NCI-H526 (cell line): Measurements from ENCODE around the gene OSBPL9.
A peak's percentile ranks its signal among the peaks of the same experiment; 100 is the strongest.

ENCODE experiments used
- DNase-seq, 2 experiments: peaks; one replicate each; lab custom pipeline; 2025; lab: John Stamatoyannopoulos, UW

OSBPL9 gene

GRCh38 chr1:51740652-51741051 lies 123.8 kb downstream of the OSBPL9 start:
- DNase-seq, result no peak

DNA sequence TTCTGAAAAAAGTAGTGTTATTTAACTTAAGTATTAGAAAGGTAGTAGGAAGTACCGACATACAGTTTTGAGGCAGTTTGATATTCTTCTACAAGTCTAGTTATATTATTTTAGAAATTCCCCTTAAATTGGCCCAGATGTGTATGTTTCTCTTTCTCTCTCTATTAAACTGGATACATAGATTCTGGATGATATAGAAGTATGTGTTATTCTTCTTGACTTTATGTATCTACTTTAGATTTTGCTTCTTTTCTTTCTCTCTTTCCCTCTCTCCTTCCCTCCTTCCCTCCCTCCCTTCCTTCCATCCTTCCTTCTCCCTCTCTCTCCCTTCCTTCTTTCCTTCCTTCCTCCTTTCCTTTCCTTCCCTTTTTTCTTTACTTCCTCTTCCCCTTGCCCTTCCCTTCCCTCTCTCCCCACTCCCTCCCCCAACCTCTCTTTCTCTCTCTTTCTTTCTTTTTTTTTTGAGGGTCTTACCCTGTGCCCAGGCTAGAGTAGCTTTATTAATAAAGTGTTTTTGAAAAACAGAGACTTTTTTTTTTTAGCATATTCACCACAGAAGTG lies 124.3 kb downstream of the OSBPL9 start:
- no peak for DNase-seq

- DNase-seq, result no peak
Measured at GRCh38 chr1:51744506-51745303, 127.8 kb downstream of the OSBPL9 start.

DNA sequence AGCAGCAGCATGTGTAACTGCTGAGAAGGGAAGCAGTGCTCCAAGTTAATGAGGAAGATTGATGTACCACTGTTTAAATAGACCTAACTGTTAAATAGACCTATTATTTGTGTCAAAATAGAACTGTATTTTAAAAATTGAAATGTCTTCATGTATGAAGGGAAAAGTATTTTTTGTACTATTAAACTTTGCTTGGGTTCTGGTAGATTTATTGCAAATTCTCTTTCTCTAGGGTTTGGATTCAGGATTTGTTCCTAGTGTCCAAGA lies 128.3 kb downstream of the OSBPL9 start:
- no peak for DNase-seq

- no peak for DNase-seq
Measured at GRCh38 chr1:51749151-51749550, 132.3 kb downstream of the OSBPL9 start.

- no peak for DNase-seq
Measured at GRCh38 chr1:51750218-51750617, 133.3 kb downstream of the OSBPL9 start.

- no peak for DNase-seq
Measured at GRCh38 chr1:51750729-51751128, 133.8 kb downstream of the OSBPL9 start.

DNA sequence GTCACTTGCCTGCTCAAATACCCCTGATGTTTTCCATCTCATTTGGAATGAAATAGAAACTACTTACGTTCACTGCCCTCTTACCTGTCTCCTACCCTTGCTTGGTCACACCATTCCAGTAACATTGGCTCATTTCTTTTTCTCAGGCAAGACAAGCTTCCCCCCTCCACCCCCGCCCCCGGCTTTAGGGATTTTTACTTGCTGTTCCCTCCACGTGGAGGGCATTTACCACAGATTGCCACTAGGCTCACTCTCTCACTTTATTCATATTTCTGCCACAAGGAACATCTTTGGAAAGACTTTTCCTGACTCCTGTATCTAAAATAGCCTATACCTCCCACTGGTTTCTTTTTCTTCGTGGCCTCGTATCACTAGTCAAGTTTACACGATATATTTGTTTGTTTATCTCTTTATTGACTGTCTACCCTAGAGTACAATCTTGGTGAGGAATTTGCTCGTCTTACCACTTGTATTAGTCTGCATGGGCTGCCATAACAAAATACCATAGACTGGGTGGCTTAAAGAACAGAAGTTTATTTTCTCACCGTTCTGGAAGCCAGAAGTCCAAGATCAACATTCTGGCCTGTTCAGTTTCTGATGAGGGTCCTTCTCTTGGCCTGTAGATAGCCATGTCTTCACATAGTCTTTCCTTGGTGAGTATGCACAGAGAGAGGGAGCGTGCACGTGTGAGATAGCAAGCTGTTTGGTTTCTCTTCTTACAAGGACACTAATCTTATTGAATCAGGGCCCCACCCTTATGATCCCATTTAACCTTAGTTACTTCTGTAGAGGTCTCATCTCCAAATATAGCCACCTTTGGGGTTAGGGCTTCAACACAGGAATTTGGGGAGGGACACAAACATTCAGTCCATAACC lies 135.4 kb downstream of the OSBPL9 start:
- DNase-seq, result no peak

DNA sequence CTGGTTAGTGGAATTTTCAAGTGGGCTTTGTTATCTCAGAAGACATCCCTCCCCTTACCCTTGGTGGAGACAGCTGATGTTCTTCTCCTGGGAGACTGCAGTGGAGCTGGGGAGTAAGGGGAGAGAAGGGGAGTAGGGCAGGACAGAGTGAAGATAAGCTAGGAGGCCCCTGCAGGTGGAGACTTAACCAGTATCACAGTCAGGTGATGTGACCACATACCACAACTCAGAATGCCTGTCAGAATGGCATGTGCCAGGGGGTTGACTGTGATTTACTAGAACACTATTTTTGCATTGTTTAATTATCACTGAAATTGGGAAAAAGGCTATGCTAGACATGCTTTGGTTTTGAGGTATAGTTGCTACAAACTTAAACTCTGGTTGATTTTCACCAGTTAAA lies 137.1 kb downstream of the OSBPL9 start:
- no peak for DNase-seq

DNA sequence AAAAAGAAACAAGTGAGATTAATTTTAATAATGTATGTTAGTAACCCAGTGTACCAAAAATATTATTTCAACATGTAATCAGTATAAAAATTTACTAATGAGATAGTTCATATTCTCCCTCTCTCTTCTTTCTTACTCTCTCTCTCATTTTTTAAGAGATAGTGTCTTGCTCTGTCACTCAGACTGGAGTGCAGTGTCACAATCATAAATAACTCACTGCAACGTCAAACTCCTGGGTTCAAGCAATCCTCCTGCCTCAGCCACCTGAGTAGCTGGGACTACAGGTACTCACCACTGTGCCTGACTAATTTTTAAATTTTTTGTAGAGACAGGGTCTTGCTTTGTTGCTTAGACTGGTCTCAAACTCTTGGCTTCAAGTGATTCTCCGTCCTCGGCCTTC lies 137.8 kb downstream of the OSBPL9 start:
- DNase-seq, result no peak

DNA sequence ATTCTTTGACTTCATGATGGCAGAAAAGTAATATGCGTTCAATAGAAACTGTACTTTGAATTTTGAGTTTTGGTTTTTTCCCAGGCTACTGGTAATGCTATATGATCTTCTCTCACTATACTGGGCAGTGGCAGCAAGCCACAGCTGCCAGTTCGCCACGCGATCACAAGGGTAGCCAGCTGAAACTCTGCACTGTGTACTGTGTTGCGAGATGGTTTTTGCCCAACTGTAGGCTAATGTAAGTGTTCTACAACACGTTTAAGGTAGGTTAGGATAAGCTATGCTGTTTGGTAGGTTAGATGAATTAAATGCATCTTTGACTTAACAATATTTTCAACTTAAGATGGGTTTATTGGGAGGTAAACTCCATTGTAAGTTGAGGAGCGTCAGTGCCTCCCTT lies 138.5 kb downstream of the OSBPL9 start:
- no peak for DNase-seq

DNA sequence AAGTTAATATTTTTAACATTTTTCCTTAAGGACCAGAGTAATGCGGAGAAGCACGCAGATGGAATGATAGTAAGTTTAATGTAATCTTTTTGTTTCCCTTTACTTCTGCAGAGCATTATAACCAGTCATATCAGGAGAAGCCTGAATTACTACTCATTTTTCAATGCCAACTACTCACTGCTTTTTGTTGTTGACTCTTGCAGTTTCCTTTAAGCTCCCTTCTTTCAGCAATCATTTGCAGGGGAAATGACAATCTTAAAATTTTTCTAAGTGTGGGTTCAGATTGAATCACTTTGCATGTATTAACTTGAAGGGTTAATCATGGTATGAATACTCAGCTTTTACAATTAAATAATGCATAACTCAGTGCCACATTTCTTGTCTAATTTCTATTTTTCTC lies 139.4 kb downstream of the OSBPL9 start:
- no peak for DNase-seq

- DNase-seq, result no peak
Measured at GRCh38 chr1:51758310-51758709, 141.4 kb downstream of the OSBPL9 start.

DNA sequence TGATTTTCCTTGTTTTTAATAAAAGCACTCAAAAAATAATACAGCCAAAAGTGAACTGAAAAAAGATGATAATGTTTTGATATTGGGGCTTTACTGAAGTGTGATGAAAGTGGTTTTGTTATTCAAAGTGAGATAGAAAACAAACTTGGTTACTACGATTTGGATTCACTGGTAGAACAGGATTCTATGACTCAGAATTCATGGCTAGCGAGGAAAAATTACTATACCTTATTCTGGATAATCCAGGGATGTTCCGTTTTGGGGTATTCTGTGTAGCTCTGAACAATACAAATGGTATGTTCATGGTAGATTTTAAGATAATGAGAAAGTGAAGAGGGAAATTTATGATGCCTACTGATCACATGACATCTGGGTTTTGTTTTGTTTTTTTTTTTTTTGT lies 144.0 kb downstream of the OSBPL9 start:
- no peak for DNase-seq

- DNase-seq, result no peak
Measured at GRCh38 chr1:51761351-51761750, 144.5 kb downstream of the OSBPL9 start.

DNA sequence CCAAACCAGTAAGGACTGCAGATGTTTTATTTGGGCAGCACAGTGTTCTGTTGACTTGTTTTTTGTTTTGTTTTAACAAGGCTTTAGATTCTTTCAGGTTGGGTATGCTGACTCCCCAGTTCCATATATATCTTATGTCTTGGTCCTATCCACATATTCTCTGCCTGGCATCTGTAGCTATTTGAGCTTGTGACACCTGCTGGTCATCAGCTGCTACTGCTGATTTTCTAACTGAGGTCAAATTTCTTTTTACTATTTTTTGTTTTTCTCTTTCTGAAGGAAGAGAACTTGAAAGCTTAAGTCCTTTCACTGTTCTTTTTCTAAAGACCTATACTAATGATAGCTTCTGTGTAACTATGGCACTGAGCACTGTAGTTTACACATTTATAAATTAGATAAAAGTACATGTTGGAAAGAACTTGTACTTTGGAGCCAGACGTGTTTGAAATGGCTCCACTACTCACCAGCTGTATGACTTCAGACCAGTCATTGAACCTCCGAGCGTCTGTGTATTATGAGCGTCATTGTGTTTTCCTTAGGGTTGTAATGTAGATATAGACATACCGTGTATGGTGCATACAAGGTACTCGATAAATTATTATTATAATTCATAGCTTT lies 152.2 kb downstream of the OSBPL9 start:
- peak; percentile 25 to 61 for DNase-seq

- no peak for DNase-seq
Measured at GRCh38 chr1:51776408-51776807, 159.5 kb downstream of the OSBPL9 start.

- DNase-seq, result no peak
Measured at GRCh38 chr1:51780927-51781326, 164.0 kb downstream of the OSBPL9 start.

DNA sequence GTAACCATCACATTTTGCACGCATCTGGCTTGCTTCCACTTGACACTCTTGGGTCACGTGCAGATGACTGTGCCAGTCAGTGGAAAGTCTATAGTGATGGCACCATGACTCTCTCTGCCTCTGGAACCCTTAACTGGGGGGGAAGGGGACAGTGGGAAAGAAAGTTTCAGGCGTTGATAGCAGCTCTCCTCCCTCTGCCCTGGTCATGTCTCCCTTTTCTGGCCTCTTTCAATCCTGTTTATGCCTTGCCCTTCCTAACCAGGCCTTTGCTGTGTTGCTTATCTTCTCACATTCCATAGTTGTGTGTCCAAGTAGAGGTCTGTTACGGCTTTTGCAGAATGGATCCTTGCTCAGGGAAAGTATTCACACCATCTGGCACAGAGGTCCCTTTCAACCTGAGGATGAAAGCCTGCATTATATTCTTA lies 168.1 kb downstream of the OSBPL9 start:
- no peak for DNase-seq

GRCh38 chr1:51788938-51789337 lies 172.0 kb downstream of the OSBPL9 start:
- DNase-seq, result no peak

- DNase-seq, result no peak
Measured at GRCh38 chr1:51789342-51789741, 172.4 kb downstream of the OSBPL9 start.

- DNase-seq, result no peak
Measured at GRCh38 chr1:51790385-51790784, 173.5 kb downstream of the OSBPL9 start.

DNA sequence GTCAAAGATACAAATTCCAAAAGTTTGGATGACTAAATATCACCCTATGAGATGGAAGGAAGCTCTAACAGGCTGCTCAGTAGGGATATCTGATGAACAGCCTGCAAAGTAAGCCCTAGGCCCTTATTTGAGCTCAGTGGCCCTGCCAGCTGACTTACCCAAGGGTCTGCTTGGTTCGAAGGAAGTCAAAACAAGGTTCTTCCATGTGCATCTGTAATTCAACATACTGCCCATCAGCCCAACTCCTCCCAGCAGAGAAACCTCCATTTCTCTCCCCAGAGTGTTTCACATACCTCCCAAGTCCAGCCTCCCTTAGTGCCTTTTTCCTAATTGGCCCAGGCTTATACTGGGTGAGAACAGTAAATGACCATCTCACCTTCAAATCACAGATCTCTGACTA lies 175.0 kb downstream of the OSBPL9 start:
- DNase-seq, result no peak
